ENCODE data around the gene IL4R. TPM values are rescaled to one million over a fixed set of nuclear protein-coding genes. Genes with fewer than 3 reads are reported as not detected.

IL4R gene
- total RNA-seq, 2 experiments from 2014 or later, result 73.1 to 82.8 TPM

DNA sequence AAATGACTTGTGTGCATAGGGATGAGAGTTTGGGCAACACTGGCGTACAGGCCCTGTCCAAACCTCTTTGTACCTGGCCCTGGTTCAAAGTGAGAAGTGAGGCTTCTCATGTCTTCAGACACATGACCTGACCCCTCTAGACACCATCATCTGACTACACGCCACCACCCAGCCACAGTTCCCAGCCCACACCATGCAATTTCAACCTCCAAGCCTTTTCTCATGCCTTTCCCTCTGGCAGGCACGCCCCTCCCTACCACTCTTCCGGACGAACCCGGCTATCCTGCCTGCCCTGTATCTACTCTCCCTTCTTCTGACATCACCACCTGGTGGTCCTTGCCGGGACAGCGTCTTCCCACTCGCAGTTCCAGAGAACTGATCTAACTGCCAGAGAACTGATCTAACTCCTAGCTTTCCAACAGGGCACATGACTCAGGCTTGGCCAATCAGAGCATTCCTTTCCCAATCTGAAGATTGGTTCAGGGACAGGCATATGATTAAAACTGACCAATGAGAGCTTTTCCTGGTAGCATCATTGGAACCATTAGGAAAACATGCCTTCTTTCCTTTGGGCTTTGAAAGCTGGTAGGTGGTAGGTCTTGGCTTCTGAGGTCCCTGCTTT is 61.1 kb downstream of the IL4R start:
- Histone ChIP-seq H3K9me3 (ENCODE audit: low read length) (peaks cover 4% of the 10 kb centered on the region; the same call in 1 of the 2 replicates), H3K79me2 (ENCODE audit: insufficient read depth, low read depth, low read length) (no peaks in the 10 kb centered on the region), H4K20me1 (ENCODE audit: insufficient read depth, low read length) (no peaks in the 10 kb centered on the region), H3K9me2 (ENCODE audit: insufficient read depth, low read length) (no peaks in the 10 kb centered on the region), H2AFZ (ENCODE audit: low read length) (peak overlapping the region; percentile 65), H3K36me3 (ENCODE audit: insufficient read depth, low read length) (no peaks in the 10 kb centered on the region), H3K4me2 (ENCODE audit: low read length) (peak overlapping the region; percentile 65), H3K4me3 (ENCODE audit: low read depth, low read length, poor library complexity, severe bottlenecking) (peak overlapping the region; percentile 43), H3K27ac (ENCODE audit: low read depth, low read length, poor library complexity, severe bottlenecking) (peak overlapping the region; percentile 70), H3K4me1 (ENCODE audit: insufficient read depth, low read length, poor library complexity, severe bottlenecking) (peaks cover 55% of the 10 kb centered on the region)
- intact Hi-C loops (cut with micrococcal nuclease; ENCODE audit: unreplicated experiment), result no loop called here
- BruUV-seq (replicated peaks), result no TSS peak
- POLR2A ChIA-PET, result interaction anchor here (0.8 to 5.2 kb wide), 13 partner anchors 9 to 222 kb away, joined by 3 to 44 read pairs (median 4); partner anchors contain the start of gene IL21R
- CTCF ChIA-PET (ENCODE audit: unreplicated experiment), result interaction anchor here (0.9 to 1.3 kb wide), 5 partner anchors 25 to 196 kb away, joined by 3 to 6 read pairs (median 4); no protein-coding TSS in a partner anchor
- TF ChIP-seq EZH2phosphoT487 (IDR thresholded peaks at IDR 0.05; ENCODE audit: borderline replicate concordance, low read depth, low read length) (no peak), CTCF (conservative IDR thresholded peaks at IDR 0.05; ENCODE audit: low read length) (peak; percentile 75)
- peak; percentile 68 for DNase-seq (ENCODE audit: low spot score)

DNA sequence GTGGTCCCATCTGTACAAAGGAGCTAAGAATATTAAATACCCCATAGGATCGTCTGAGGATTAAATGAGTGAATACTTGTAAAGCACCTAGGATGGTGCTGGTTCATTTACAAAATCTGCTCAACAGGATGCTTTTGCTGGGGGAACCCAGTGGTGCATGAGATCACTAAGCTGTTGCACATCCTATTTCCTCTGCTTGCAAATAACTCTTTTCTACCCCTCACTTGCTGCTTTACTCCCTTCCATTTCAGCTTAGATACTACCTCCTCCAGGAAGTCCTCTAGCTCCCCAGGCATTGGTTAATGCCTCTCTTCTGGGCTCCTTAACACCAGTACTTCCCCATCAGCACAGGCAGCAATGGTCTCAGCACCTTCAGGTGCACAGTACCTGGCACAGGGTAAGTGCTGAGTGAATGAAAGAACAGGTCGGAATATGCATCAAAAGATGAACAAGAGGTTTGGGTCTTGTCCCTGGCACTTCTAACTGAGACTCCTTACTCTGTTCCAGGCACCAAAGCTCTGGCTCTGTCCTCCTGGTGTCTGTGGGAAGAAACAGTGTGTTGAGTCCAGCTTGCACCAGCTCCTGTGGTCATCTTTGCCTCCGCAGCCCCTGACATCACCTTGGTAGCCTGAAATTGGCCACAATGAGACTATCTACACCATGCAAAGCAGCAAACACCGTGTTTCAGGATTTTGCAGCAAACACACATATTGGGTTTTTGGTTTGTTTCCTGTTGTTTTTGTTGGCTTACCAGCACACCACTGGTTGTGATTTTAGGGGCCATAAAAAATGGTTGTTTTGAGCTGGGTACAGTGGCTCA is 64.1 kb downstream of the IL4R start:
- H3K9me3 ChIP-seq (ENCODE audit: low read length), result no peaks in the 10 kb centered on the region
- no peaks in the 10 kb centered on the region for H4K20me1 ChIP-seq (ENCODE audit: insufficient read depth, low read length)
- peak overlapping the region; percentile 67 for H3K27ac ChIP-seq (ENCODE audit: low read depth, low read length, poor library complexity, severe bottlenecking)
- intact Hi-C loops (cut with micrococcal nuclease; ENCODE audit: unreplicated experiment), result loop anchor here (1.0 kb wide), 1 partner anchor 25 kb away; no protein-coding TSS in a partner anchor
- no peaks in the 10 kb centered on the region for H3K36me3 ChIP-seq (ENCODE audit: insufficient read depth, low read length)
- no peaks in the 10 kb centered on the region for H3K79me2 ChIP-seq (ENCODE audit: insufficient read depth, low read depth, low read length)
- BruUV-seq (replicated peaks), result no TSS peak
- DNase-seq (ENCODE audit: low spot score), result peak; percentile 89
- peak overlapping the region; percentile 69 for H3K4me2 ChIP-seq (ENCODE audit: low read length)
- ChIA-PET POLR2A (interaction anchor here (0.5 to 3.1 kb wide), 17 partner anchors 10 to 513 kb away, joined by 3 to 39 read pairs (median 4); partner anchors contain the start of genes IL21R and KDM8), CTCF (ENCODE audit: unreplicated experiment) (interaction anchor here (1.0 to 1.3 kb wide), 4 partner anchors 10 to 50 kb away, joined by 3 to 6 read pairs (median 4); no protein-coding TSS in a partner anchor)
- no peaks in the 10 kb centered on the region for H3K9me2 ChIP-seq (ENCODE audit: insufficient read depth, low read length)
- H3K4me1 ChIP-seq (ENCODE audit: insufficient read depth, low read length, poor library complexity, severe bottlenecking), result peaks cover 73% of the 10 kb centered on the region
- H3K4me3 ChIP-seq (ENCODE audit: low read depth, low read length, poor library complexity, severe bottlenecking), result peak overlapping the region; percentile 39
- peak overlapping the region; percentile 66 for H2AFZ ChIP-seq (ENCODE audit: low read length)
- no peak for TF ChIP-seq CTCF (conservative IDR thresholded peaks at IDR 0.05; ENCODE audit: low read length)
- TF ChIP-seq EZH2phosphoT487 (IDR thresholded peaks at IDR 0.05; ENCODE audit: borderline replicate concordance, low read depth, low read length), result no peak

Data from OCI-LY7 (cell line).